Right cardiac atrium (tissue), 5 donors: ENCODE data around the gene TBC1D24. TPM values are rescaled to one million over a fixed set of nuclear protein-coding genes. Genes with fewer than 3 reads are reported as not detected.

Experiments used
- ATAC-seq, 2 donors: fragments of 200-7000 bp; cut with Tn5 transposase; one replicate each; pipeline versions ENCODE4 v1.8.0 to v1.9.1; 2020; ENCODE audit warnings: moderate library complexity in 2 of 2, mild to moderate bottlenecking in 1 of 2
- DNase-seq, 3 donors: peaks; one replicate each; pipeline ENCODE4 v3.0.0-alpha.2; 2020
- H3K27ac ChIP-seq: one replicate; pipeline ENCODE4 v1.5.1; 2013; ENCODE audit warnings: mild to moderate bottlenecking, low read length, control low read depth, moderate library complexity
- H3K27me3 ChIP-seq: one replicate; pipeline ENCODE4 v1.6.1; 2013; ENCODE audit not compliant: control insufficient read depth, insufficient read depth
- H3K4me1 ChIP-seq: one replicate; pipeline ENCODE4 v1.6.1; 2013; ENCODE audit warnings: low read length; ENCODE audit not compliant: control insufficient read depth, insufficient read depth
- H3K4me3 ChIP-seq: one replicate; pipeline ENCODE4 v1.5.1; 2013; ENCODE audit warnings: low read length, control low read depth
- H3K9me3 ChIP-seq: one replicate; pipeline ENCODE4 v1.6.1; 2013; ENCODE audit warnings: low read length; ENCODE audit not compliant: control insufficient read depth
- WGBS: extraction: QIAGEN DNeasy Blood & Tissue Kit; methylation state at CpG from one replicate; pipeline ENCODE4 v1.1.7; 2013; 5-methylcytosine and 5-hydroxymethylcytosine counted together
- intact Hi-C, 4 donors: fragments of 100-400 bp; cut with DNase I; formaldehyde crosslinking; loops; one replicate each; pipeline versions ENCODE4 v1.11.0 to v1.14.0; 2022 to 2023
- polyA plus RNA-seq: library from polyadenylated mRNA; stranded (reverse); fragments of 200-250 nt; gene quantifications from one replicate; pipeline ENCODE4 v1.2.3, GENCODE V29; 2013
- total RNA-seq, 4 donors: library from RNA; stranded (reverse); fragmentation: NEBNext Ultra II Directional; extraction: Animal tissue kit (Norgen Biotek cat#: 25700); gene quantifications; one replicate each; pipeline ENCODE4 v1.2.1, GENCODE V29; 2021
- donor health status: healthy with polysubstance abuse.
- donor health status: DM: no; HTN: yes; CAD: no.
- donor health status: DM: no; HTN: no; CAD: no.
- donor health status: DM: no; HTN: yes; CAD: no; lungs with severe emphysema.
- donor health status: DM: yes; HTN: yes; CAD: no.

The TBC1D24 gene
- total and polyA plus RNA-seq, 5 donors, result 5.7 to 15.5 (median 12.8) TPM

DNA sequence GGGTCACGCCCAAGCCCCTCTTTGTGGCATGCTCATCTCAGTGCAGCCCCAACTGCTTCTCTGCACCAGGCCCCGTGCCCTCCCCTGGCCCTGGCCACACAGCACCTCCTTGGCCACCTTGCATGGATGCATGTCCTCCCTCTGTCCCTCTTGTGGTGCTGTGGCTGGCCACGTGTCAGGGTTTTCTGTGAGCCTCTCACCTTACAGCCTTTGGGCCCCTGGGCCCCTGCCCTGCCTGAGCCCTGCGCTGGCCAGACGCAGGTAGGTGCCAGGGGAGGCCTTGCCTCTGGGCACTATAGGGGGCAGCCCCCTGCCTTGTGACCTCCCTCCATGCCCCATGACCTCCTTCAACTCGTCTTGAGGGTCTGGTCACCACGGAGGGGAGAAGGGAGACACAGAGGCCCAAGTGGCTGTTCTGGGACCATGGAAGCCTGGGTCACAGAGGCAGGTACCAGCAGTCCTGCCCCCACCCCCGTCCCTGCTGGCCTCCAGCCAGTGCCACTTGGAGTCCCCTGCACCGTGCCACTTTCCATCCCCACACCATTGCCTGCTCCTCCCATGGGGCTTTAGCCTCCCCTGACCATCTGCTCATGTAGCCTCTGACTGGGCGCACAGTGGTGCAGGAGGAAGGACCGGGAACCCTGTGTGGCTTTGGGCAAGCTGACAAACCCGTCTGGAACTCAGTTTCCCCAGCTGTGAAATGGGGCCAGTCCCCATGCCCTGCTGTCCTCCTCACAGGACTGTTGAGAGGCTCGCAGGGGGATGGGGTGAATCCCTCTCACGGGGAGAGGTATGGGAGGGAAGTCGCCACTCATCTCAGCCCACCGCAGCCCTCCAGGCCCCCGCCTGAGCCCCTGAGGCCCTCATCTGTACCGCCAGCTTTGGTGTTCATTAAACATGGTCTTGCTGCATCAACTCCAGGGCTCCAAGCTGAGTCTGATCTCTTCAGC is 27.3 kb downstream of the TBC1D24 start:
- ATAC-seq (no peak), DNase-seq (peak in 1 of 3 donors; percentile 53)
- 75% methylated on average over 18 of the region's 18 CpGs for WGBS
- intact Hi-C loops, result loop anchor here in 1 of 4 donors (2.0 to 5.0 kb wide), 2 partner anchors 75 to 159 kb away; partner anchors contain the start of gene CCNF
- peaks cover 12% of the 10 kb centered on the region for H3K4me1 ChIP-seq
- no peak overlapping the region for H3K27ac ChIP-seq
- no peak overlapping the region for H3K4me3 ChIP-seq
- H3K9me3 ChIP-seq, result no peaks in the 10 kb centered on the region
- H3K27me3 ChIP-seq, result no peaks in the 10 kb centered on the region

DNA sequence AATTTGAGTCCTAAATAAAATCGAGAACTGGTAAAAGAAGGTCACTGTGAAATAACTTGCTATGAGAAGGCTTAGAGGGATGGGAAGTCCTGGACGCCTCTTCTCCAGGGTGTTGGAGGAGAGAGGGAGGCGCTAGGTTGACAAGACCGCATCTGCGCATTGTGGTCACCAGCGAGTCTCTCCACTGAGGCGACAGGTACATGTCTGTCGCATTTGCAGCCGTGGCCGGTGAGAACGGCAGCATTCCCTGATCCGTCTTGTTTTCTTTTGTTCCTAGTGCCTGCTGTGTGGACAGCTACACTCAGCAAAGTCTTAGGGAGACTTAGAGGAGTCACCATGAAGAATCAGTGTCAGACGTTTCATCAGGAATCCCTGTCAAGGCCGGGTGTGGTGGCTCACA is 30.8 kb downstream of the TBC1D24 start:
- DNase-seq, result peak in 1 of 3 donors; percentile 41
- Histone ChIP-seq H3K27ac (no peak overlapping the region), H3K27me3 (no peaks in the 10 kb centered on the region), H3K9me3 (no peaks in the 10 kb centered on the region), H3K4me1 (peaks cover 2% of the 10 kb centered on the region), H3K4me3 (no peak overlapping the region)
- WGBS, result 83% methylated on average over 14 of the region's 14 CpGs
- no peak for ATAC-seq
- intact Hi-C loops, result no loop called here

DNA sequence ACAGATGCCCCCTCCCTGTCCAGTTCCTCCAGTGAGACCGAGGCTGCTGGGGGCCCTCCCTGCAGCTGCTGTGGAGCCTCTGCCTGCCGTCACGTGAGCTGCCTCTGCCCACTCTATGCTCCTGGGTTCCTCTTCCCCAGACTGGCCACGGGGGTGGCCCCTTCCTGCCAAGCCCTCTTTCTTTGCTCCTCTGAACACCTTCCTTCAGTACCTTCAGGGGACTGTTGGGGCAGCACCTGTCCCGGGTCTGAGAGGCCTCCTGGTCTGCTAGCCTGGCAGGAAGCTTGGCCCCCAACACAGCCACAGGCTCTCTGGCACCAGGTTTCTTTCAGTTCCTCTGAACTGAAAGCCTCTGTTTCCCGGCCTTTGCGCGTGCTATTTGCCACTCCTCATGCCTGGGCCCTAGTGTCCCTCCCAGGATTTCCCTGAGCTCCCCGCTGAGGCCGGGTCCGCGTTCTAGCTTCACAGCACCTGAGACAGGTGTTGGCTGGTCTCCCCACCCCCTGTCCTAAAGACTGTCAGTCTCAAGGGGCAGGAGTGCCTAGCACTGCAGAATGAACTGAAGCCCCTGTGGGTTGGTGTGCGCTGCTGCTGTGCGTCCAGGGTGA is 32.2 kb downstream of the TBC1D24 start:
- Histone ChIP-seq H3K4me3 (no peak overlapping the region), H3K27me3 (no peaks in the 10 kb centered on the region), H3K9me3 (no peaks in the 10 kb centered on the region), H3K4me1 (no peaks in the 10 kb centered on the region), H3K27ac (no peak overlapping the region)
- intact Hi-C loops, result no loop called here
- ATAC-seq (peak; percentile 1 to 5), DNase-seq (peak in 2 of 3 donors; percentile 72 to 80)
- WGBS, result 73% methylated on average over 14 of the region's 14 CpGs

DNA sequence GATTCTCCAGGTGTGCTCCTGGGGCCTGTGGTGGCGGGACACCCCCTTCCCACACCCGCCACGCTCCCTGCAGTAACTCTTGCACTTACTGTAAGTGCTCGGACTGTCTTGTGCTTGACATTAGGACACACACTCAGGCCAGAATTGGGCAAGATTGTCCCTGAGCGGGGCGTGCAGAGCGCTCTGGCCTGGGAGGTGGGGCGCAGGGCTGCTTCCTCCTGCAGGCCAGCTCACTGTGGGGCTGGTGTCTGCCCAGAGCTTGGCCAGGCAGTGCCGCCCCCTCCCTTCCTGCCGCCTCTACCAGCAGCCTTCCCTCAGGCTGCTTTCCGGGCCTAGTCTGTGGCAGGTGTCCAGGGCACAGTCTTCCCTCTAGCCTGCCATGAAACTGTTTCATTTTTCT is 32.7 kb downstream of the TBC1D24 start:
- Histone ChIP-seq H3K27me3 (no peaks in the 10 kb centered on the region), H3K4me3 (no peak overlapping the region), H3K4me1 (no peaks in the 10 kb centered on the region), H3K27ac (no peak overlapping the region), H3K9me3 (no peaks in the 10 kb centered on the region)
- ATAC-seq, result peak; percentile 53 to 56
- WGBS, result 84% methylated on average over 11 of the region's 11 CpGs
- DNase-seq, result peak; percentile 52 to 86 (median 85)
- intact Hi-C loops, result no loop called here

DNA sequence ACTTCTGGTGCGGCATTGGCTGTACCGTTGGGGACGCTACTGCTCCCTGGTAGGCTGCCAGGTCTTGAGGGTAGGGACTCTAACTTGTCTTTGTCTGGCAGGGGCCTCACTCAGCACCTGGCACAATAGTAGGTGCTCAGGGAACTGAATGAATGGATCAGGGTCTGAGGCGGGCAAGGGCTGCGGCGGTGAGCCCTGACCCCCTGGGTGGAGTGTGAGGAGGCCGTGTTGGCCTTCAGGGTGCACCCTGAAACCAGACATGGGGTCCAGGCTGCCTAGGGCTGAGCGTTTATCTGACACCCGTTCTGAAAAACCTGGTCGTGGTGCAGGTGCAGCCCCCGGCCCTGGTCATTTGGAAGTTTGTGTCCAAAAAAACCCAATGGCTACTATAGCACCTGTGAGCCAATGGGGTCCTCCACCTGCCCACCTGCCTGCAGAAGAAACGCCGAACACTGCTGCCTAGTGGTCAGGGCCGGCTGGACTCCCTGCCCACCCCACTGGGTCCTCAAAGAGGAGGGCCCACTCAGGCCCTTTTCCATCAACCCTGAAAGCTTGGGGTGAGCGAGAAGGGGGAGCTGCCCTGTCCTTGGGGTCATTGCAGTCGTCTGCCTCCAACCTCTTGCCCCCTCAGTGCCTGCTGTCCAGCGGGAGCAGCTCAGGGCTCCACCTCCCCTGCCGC is 33.9 kb downstream of the TBC1D24 start:
- H3K27me3 ChIP-seq, result no peaks in the 10 kb centered on the region
- H3K27ac ChIP-seq, result no peak overlapping the region
- no peaks in the 10 kb centered on the region for H3K9me3 ChIP-seq
- 88% methylated on average over 18 of the region's 18 CpGs for WGBS
- intact Hi-C loops, result no loop called here
- peak in 2 of 3 donors; percentile 40 to 51 for DNase-seq
- no peak overlapping the region for H3K4me3 ChIP-seq
- no peaks in the 10 kb centered on the region for H3K4me1 ChIP-seq
- no peak for ATAC-seq

DNA sequence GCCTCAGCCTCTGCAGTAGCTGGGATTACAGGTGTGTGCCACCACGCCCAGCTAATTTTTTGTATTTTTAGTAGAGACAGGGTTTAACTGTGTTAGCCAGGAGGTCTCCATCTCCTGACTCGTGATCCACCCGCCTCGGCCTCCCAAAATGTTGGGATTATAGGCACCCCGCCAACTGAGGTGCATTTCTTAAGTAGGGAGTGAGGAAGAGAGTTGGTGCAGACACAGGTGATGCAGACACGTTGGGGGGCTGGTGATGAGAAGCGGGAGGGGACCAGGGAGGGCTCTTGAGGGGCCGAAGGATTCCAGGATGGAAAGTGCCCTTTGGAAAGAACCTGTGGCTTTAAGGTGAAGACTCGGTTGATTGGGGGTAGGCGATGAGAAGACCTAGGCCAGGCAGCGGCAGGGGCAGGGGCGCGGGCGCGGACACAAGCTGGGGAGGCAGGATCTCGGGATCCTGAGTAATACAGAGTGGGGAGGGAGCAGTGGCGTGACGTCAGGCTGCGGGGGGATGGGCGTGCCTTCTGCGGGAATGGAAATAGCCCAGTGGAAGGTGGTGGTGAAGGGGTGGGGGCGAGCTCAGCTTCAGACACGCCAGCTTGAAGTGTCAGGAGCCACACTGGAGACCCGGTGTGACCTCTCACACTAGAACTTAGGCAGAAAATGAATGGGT is 36.3 kb downstream of the TBC1D24 start:
- peak; percentile 81 to 92 (median 92) for DNase-seq
- intact Hi-C loops, result no loop called here
- H3K4me1 ChIP-seq, result peaks cover 11% of the 10 kb centered on the region
- no peak overlapping the region for H3K27ac ChIP-seq
- H3K27me3 ChIP-seq, result no peaks in the 10 kb centered on the region
- no peak overlapping the region for H3K4me3 ChIP-seq
- peak in 1 of 2 donors; percentile 45 for ATAC-seq
- no peaks in the 10 kb centered on the region for H3K9me3 ChIP-seq
- 40% methylated on average over 24 of the region's 24 CpGs for WGBS

DNA sequence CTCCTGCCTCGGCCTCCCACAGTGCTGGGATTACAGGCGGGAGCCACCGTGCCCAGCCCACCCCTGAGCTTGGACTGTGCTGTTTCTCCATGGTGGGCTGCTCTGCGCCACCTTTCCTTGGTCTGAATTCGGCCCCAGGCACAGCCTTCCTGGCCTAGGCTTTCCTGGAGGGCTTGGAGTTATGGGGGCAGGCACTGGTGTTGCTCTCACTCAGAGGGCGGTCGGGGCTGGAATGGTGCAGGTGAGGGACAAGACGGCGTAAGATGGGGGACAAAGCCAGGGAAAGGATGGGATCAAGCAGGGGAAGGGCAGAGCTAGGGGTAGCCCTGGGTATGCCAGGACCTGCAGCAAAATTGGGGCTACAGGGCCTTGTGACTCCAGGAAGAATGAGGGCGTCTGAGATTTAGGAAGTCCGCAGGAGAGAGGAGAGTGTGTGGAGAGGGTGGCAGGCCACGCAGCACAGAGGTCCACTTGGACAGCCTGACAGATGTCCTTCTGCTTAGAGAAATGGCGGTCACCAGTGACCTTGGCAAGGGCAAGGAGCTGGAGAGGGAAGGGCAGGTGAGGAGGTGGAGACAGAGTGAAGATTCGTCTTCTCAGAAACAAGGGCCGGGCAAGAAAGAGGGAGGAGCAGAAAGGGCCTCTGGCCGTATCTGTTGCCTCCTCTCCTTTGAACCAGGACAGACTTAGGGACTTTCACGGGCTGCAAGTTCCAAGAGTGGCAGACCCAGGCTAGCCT is 37.2 kb downstream of the TBC1D24 start:
- H3K4me3 ChIP-seq, result no peak overlapping the region
- DNase-seq (peak in 1 of 3 donors; percentile 55), ATAC-seq (no peak)
- H3K27ac ChIP-seq, result no peak overlapping the region
- WGBS, result 89% methylated on average over 17 of the region's 17 CpGs
- no peaks in the 10 kb centered on the region for H3K27me3 ChIP-seq
- H3K9me3 ChIP-seq, result no peaks in the 10 kb centered on the region
- intact Hi-C loops, result no loop called here
- H3K4me1 ChIP-seq, result peaks cover 17% of the 10 kb centered on the region

DNA sequence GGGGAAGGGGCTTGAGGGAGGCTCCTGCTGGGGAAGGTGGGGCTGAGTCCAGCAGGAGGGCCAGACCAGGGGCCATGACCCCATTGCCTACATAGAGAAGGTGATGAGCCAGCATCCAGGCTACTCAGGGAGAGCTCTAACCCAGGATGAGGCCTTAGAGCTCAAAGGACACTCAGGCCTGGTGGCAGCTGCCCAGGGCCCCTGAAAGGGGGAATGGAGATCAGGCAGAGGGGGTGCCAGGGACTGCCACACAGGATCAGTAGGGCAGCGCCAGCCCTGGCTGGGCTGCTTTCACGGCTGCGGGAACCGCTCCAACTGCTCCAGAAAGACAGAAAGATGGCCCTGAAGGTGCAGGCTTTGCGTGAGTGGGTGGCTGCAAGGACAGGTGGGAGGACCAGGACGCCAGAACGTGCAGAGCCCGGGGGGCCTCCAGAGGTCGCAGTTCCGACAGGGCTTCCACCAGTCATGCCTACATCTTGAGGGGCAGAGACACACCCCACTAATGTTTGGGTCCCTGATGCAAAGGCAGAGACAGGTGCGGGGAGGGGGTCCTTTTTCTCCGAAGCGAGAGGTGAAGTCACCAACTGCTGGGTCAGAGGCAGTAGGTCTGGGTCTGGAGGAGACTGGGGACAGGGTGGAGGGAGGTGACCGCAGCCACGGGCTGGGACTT is 37.9 kb downstream of the TBC1D24 start:
- Histone ChIP-seq H3K27ac (peak overlapping the region; percentile 92), H3K4me3 (peak overlapping the region; percentile 97), H3K27me3 (no peaks in the 10 kb centered on the region), H3K9me3 (no peaks in the 10 kb centered on the region), H3K4me1 (peaks cover 17% of the 10 kb centered on the region)
- 39% methylated on average over 15 of the region's 15 CpGs for WGBS
- intact Hi-C loops, result no loop called here
- DNase-seq, result peak in 2 of 3 donors; percentile 64 to 67
- peak in 1 of 2 donors; percentile 1 for ATAC-seq

DNA sequence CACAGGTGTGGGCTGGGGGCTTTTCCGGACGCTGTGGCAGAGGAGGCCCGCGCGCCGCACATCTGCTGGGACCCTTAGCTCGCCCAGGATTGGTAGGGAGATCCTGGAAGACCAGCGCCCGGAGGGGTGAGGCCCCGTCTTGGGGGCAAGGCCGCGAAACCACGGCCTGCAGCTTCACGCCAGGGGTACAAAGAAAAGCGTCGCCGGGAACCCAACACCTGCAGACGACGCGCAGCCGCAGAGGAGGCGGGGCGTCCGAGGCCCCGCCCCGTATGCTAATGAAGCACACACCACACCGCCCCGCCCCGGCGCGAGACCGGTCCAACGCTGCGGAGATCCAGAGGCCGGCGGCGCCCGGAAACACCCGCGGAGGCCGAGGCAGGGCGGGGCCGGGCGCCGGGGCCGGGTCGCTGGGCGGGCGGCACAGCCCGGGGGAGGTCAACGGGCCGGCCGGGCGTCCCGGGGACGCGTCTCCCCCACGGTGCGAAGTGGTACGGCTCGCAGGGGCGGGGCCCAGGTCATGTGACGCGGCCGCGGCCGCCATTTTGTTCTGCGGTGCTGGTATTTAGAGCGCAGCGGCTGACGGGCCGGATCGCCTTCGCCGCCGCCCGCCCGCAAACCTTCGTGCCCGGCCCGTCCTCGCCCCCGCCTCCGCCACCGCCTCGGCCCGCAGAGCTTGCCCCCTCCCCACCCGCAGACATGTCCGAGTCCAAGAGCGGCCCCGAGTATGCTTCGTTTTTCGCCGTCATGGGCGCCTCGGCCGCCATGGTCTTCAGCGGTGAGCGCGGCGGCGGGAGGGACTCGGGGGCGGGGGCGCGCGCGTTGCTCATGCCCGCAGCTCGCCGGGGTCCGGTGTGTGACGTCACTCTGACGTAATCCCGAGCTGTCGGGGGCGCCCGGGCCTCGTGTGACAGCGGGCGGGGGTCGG is 38.7 kb downstream of the TBC1D24 start, which contains the start of gene ATP6V0C:
ATP6V0C (plus strand) TSS at position 548 of the 928 bp plus-strand sequence; CDS start at position 700, 152 bp downstream.
- WGBS, result 2% methylated on average over 122 of the region's 122 CpGs
- Histone ChIP-seq H3K4me3 (peak within 1 kb of the TSS; percentile 97), H3K27me3 (no peaks in the 10 kb centered on the region), H3K4me1 (peaks cover 20% of the 10 kb centered on the region), H3K27ac (peak within 1 kb of the TSS; percentile 92), H3K9me3 (no peaks in the 10 kb centered on the region)
- intact Hi-C loops, result no loop called here
- ATAC-seq (peak; percentile 80 to 89), DNase-seq (peak; percentile 93 to 98 (median 97))
